Amygdala (tissue), 56 donors: ENCODE measurements around the gene RAB40A.
"Not testable (repeated sequence)": the region's sequence is repeated elsewhere in the genome, so short reads cannot be mapped to it uniquely, and the experiment has no call there.

Experiments used
- DNase-seq, 56 donors: peaks; one replicate each; lab custom pipeline; 2025; lab: John Stamatoyannopoulos, UW

Gene RAB40A

DNA sequence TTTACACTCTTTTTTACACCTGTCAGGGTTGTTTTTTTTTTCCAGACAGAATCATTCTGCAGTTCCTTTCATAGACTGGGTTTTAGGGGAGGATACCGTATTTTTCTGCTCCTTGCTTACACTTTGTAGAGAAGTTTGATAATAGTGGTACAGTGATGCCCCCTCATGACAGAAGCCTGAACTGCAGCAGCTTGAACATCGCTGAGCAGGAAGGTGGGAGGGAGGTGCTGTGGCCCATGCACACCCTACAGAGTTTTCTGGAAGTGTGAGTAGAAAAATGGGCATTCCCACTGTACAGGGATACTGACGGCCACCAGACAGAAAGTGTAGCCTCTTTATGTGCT, 54.5 kb downstream of the RAB40A start:
- DNase-seq: peak in 50 of 56 donors; percentile 0 to 84 (median 24)

DNA sequence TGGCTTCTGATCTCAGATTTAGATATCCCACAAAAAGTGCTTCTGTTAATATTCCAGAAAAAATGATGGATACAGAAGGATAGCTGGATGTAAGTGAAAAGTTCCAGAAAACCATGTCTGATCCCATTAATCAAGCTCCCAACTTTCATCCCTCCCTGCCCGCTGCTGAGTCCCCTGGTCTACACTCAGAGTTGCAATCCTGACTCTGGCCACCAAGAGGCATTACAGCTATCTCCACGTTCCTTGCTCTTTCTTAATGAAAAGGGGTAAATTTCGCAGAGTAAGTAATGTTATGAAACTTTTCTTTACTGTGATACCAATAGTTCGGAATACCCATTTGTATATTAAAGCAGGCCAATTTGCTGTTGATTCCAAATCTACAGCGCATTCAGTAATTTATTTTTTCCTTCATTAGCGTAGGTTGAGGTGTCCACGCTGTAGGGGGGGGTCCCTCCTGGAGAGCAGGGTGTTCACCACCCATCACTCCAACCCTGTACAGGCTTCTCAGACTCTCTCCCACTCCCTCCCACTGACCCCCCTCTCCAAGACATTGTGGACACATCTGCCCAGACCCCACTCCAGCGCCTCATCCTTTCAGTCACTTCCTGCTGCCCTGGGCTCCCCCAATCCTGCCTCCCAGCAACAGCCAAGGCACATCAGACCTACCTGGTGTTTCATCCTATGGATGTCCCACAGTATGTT, 55.1 kb downstream of the RAB40A start:
- DNase-seq: peak in 15 of 56 donors; percentile 0 to 8 (median 2)

GRCh38 chrX:103461156-103461555, 58.1 kb downstream of the RAB40A start:
- DNase-seq: no peak

DNA sequence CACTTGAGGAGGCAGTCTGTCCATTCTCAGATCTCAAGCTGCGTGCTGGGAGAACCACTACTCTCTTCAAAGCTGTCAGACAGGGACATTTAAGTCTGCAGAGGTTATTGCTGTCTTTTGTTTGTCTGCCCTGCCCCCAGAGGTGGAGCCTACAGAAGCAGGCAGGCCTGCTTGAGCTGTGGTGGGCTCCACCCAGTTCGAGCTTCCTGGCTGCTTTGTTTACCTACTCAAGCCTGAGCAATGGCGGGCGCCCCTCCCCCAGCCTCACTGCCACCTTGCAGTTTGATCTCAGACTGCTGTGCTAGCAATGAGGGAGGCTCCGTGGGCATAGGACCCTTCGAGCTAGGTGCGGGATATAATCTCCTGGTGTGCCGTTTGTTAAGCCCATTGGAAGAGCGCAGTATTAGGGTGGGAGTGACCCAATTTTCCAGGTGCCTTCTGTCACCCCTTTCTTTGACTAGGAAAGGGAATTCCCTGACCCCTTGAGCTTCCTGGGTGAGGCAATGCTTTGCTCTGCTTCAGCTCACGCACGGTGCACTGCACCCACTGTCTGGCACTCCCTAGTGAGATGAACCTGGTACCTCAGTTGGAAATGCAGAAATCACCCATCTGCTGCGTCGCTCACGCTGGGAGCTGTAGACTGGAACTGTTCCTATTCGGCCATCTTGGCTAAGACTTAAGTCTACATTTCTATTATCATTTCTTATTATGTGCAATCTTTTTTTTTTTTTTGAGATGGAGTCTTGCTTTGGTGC, 59.1 kb downstream of the RAB40A start:
- not testable (repeated sequence) for DNase-seq

DNA sequence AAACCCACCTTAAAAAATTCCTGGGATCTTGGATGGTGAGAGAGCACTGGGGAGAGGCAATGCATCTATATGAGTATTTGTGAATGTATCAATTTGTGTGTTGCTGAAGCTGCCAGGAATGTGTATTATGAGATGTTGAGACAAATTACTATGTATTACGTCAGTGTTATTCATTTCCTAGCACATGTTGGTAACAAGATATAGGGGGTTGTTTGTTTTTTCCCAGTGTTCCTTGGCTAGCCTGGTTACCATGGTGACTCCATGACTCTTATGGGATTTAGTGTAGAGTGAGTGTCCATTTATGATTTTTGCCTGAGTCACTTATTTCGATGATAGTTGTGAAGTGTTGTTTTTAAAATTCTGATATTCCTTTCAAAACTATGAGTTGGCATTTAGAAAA, 65.6 kb downstream of the RAB40A start:
- DNase-seq: no peak
